ENCODE results near the gene MYOG.

The MYOG gene

GRCh38 chr1:203091199-203091477, 5.3 kb upstream of the MYOG start:
- Histone ChIP-seq H4K20me1 (ENCODE audit: insufficient read depth, low read length) (no peaks in the 10 kb centered on the region), H3K9me2 (ENCODE audit: low read depth, low read length) (no peaks in the 10 kb centered on the region), H3K9ac (ENCODE audit: low read length) (no peak overlapping the region), H3K4me1 (ENCODE audit: insufficient read depth, low read length, severe bottlenecking) (no peaks in the 10 kb centered on the region), H3K9me3 (ENCODE audit: low read length) (peaks cover 7% of the 10 kb centered on the region; the same call in 1 of the 2 replicates), H3K36me3 (ENCODE audit: insufficient read depth, low read length) (no peaks in the 10 kb centered on the region), H3K27ac (ENCODE audit: low read depth, low read length, poor library complexity, severe bottlenecking) (no peak overlapping the region), H3K4me3 (ENCODE audit: low read depth, low read length, poor library complexity, severe bottlenecking) (no peak overlapping the region), H3K79me2 (ENCODE audit: insufficient read depth, low read length) (no peaks in the 10 kb centered on the region), H3F3A (ENCODE audit: insufficient read depth, low read length) (no peaks in the 10 kb centered on the region), H3K27me3 (ENCODE audit: insufficient read depth, low read length) (no peaks in the 10 kb centered on the region; the same call in 1 of the 2 replicates), H3K4me2 (ENCODE audit: low read length) (no peak overlapping the region), H2AFZ (ENCODE audit: low read length) (no peak overlapping the region)
- TF ChIP-seq EZH2 (IDR thresholded peaks at IDR 0.05; ENCODE audit: borderline replicate concordance, low read length) (no peak), CTCF (IDR thresholded peaks at IDR 0.05; ENCODE audit: low read length) (no peak)

DNA sequence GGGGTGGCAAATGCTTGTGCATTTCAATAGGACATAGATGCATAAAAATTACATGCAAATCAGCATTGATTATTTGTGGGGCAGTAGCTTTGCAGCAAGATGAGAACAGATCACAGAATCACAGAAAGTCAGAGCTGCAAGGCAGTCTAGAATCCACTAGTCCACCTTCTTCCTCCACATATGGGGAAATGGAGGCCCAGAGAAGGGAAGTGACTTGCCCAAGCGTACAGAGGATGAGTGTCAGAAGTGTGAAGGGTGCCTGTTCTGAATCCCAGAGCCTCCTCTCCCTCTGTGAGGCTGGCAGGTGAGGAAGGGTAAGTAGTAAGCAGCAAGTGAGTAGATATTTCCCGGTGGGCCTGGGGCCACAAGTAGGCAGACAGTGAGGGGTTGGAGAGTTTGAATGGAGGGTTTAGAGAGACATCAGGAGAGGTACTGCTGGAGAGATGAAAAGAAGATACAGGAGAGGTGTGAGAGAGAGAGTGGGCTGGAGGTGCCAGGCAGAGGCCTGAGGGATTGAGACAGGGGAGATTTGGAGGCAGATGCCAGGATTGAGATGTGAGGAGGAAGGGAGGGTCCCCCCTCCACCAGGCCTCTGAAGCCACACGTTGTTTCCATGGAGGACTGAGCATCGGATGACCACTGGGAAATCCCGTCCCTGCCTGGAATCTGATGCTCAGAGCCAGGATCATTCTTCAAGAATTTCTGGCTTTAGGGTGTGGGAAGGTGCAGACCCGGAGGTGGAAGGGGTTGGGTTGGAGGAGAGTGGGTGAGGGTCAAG, 4.8 kb upstream of the MYOG start:
- no peaks in the 10 kb centered on the region for H3K4me1 ChIP-seq (ENCODE audit: insufficient read depth, low read length, severe bottlenecking)

GRCh38 chr1:203089651-203090045, 3.8 kb upstream of the MYOG start:
- TF ChIP-seq EZH2 (IDR thresholded peaks at IDR 0.05; ENCODE audit: borderline replicate concordance, low read length) (no peak), CTCF (IDR thresholded peaks at IDR 0.05; ENCODE audit: low read length) (no peak)
- no peaks in the 10 kb centered on the region for H4K20me1 ChIP-seq (ENCODE audit: insufficient read depth, low read length)
- H3K36me3 ChIP-seq (ENCODE audit: insufficient read depth, low read length) = no peaks in the 10 kb centered on the region
- no peak overlapping the region for H3K4me2 ChIP-seq (ENCODE audit: low read length)
- no peaks in the 10 kb centered on the region for H3K79me2 ChIP-seq (ENCODE audit: insufficient read depth, low read length)
- H3K4me1 ChIP-seq (ENCODE audit: insufficient read depth, low read length, severe bottlenecking) = no peaks in the 10 kb centered on the region
- H3K27ac ChIP-seq (ENCODE audit: low read depth, low read length, poor library complexity, severe bottlenecking) = no peak overlapping the region
- H3K27me3 ChIP-seq (ENCODE audit: insufficient read depth, low read length) = no peaks in the 10 kb centered on the region; the same call in 1 of the 2 replicates
- H3K4me3 ChIP-seq (ENCODE audit: low read depth, low read length, poor library complexity, severe bottlenecking) = no peak overlapping the region
- H3K9ac ChIP-seq (ENCODE audit: low read length) = no peak overlapping the region
- H3K9me3 ChIP-seq (ENCODE audit: low read length) = no peaks in the 10 kb centered on the region
- no peaks in the 10 kb centered on the region for H3K9me2 ChIP-seq (ENCODE audit: low read depth, low read length)
- H2AFZ ChIP-seq (ENCODE audit: low read length) = no peak overlapping the region
- no peaks in the 10 kb centered on the region for H3F3A ChIP-seq (ENCODE audit: insufficient read depth, low read length)

More for the DNA sequence above, 4.8 kb upstream of the MYOG start:
- no peaks in the 10 kb centered on the region for H3K9me2 ChIP-seq (ENCODE audit: low read depth, low read length)
- H3K9ac ChIP-seq (ENCODE audit: low read length) = no peak overlapping the region
- no peaks in the 10 kb centered on the region for H3F3A ChIP-seq (ENCODE audit: insufficient read depth, low read length)
- H3K9me3 ChIP-seq (ENCODE audit: low read length) = peaks cover 7% of the 10 kb centered on the region; the same call in 1 of the 2 replicates
- H3K36me3 ChIP-seq (ENCODE audit: insufficient read depth, low read length) = no peaks in the 10 kb centered on the region
- no peak overlapping the region for H3K4me2 ChIP-seq (ENCODE audit: low read length)
- H3K79me2 ChIP-seq (ENCODE audit: insufficient read depth, low read length) = no peaks in the 10 kb centered on the region
- no peaks in the 10 kb centered on the region; the same call in 1 of the 2 replicates for H3K27me3 ChIP-seq (ENCODE audit: insufficient read depth, low read length)
- no peak overlapping the region for H3K27ac ChIP-seq (ENCODE audit: low read depth, low read length, poor library complexity, severe bottlenecking)
- no peak overlapping the region for H2AFZ ChIP-seq (ENCODE audit: low read length)
- TF ChIP-seq EZH2 (IDR thresholded peaks at IDR 0.05; ENCODE audit: borderline replicate concordance, low read length) (no peak), CTCF (IDR thresholded peaks at IDR 0.05; ENCODE audit: low read length) (no peak)
- H3K4me3 ChIP-seq (ENCODE audit: low read depth, low read length, poor library complexity, severe bottlenecking) = no peak overlapping the region
- H4K20me1 ChIP-seq (ENCODE audit: insufficient read depth, low read length) = no peaks in the 10 kb centered on the region
